AG04450 (cell line): ENCODE results near the gene ZNF688. TPM values are rescaled to one million over a fixed set of nuclear protein-coding genes. Genes with fewer than 3 reads are reported as not detected.
A peak's percentile ranks its signal among the peaks of the same experiment; 100 is the strongest.
"Not testable (repeated sequence)": the region's sequence is repeated elsewhere in the genome, so short reads cannot be mapped to it uniquely, and the experiment has no call there.

Experiments used
- CTCF ChIA-PET: fragments of 300-600, 350-600 bp; formaldehyde crosslinking; extraction: SDS; loops from one replicate; lab custom pipeline; 2022; ENCODE audit warnings: antibody characterized with exemption, inconsistent platforms; lab: Charles Lee
- POLR2A ChIA-PET: fragments of 350-600 bp; formaldehyde crosslinking; extraction: SDS; loops from one replicate; lab custom pipeline; 2021; ENCODE audit warnings: antibody characterized with exemption, inconsistent platforms; lab: Yijun Ruan, JAX
- DNase-seq: peaks from one replicate; pipeline ENCODE4 v3.0.0-alpha.2; 2011; ENCODE audit warnings: low read depth, low spot score
- H3K27ac ChIP-seq: one replicate; pipeline ENCODE4 v1.5.1; 2012; ENCODE audit warnings: low read depth, low read length, control low read depth
- H3K27me3 ChIP-seq: one replicate; pipeline ENCODE4 v1.6.0; 2012; ENCODE audit warnings: low read length; ENCODE audit not compliant: control insufficient read depth, insufficient read depth
- H3K4me3 ChIP-seq: 2 replicates; pipeline ENCODE4 v1.5.1; 2011; ENCODE audit warnings: mild to moderate bottlenecking, low read depth, low read length, control low read depth
- H3K9me3 ChIP-seq: 2 replicates; pipeline ENCODE4 v1.5.1; 2012; ENCODE audit warnings: low read length; ENCODE audit not compliant: control insufficient read depth, insufficient read depth
- CTCF ChIP-seq: IDR thresholded peaks from 2 replicates; pipeline ENCODE4 v1.5.1; 2011; ENCODE audit warnings: low read depth, low read length, control low read depth, inconsistent platforms
- polyA plus RNA-seq: library from polyadenylated mRNA; depleted of rRNA; stranded (reverse); fragments of >200 nt; gene quantifications from 2 replicates; pipeline ENCODE4 v1.2.3, GENCODE V29; 2011

The ZNF688 gene
- polyA plus RNA-seq, 1 experiment, result 6.8 TPM

DNA sequence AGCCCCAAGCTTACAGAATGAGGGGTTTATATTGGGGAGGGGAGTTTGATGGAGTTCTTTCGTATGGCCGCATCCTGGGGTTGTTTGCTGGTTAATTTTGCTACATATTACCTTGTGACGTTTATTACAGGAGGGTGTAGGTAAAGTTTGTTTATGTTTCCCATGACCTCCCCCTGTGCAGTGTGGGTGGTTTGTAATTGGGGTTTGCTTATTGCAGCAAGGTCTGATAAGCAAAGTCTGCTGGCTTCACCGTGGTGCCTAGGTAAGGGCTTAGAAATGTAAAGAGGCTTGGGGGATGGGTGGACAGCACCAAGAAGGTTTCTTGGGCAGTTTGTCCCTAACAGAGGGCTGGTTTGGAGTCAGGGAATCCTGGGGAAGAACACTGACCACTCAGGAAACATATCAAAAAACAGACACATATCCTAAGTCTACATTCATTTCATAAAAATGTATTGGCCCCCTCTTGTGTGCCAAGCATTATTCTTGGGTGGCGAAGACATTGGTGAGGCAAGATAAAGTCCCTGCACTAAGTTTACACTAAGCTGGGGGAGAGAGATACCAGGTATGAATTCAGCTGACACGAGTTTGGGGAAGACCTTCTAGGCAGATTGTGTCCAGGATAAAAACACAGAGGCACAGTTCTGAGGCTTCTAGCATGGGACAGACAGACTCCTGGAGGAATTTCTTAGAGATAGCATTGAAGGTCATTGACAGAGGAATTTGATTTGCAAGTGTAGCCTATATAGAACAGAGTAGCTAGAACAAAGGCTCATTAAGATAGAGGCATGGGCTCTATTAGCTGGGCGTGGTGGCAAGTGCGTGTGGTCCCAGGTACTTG is 22.9 kb downstream of the ZNF688 start:
- Histone ChIP-seq H3K9me3 (no peaks in the 10 kb centered on the region), H3K27me3 (no peaks in the 10 kb centered on the region), H3K4me3 (no peak overlapping the region), H3K27ac (no peak overlapping the region)
- ChIA-PET POLR2A (interaction anchor here (0.7 kb wide), 1 partner anchor 9 kb away, joined by 4 read pairs; no protein-coding TSS in a partner anchor), CTCF (no interaction called here)
- no peak for TF ChIP-seq CTCF
- DNase-seq, result no peak

GRCh38 chr16:30546115-30546514 is 25.4 kb downstream of the ZNF688 start:
- no peak overlapping the region for H3K4me3 ChIP-seq
- POLR2A ChIA-PET, result no interaction called here
- CTCF ChIA-PET, result no interaction called here
- TF ChIP-seq CTCF, result no peak
- DNase-seq, result no peak
- no peak overlapping the region for H3K27ac ChIP-seq
- H3K9me3 ChIP-seq, result no peaks in the 10 kb centered on the region
- H3K27me3 ChIP-seq, result no peaks in the 10 kb centered on the region

DNA sequence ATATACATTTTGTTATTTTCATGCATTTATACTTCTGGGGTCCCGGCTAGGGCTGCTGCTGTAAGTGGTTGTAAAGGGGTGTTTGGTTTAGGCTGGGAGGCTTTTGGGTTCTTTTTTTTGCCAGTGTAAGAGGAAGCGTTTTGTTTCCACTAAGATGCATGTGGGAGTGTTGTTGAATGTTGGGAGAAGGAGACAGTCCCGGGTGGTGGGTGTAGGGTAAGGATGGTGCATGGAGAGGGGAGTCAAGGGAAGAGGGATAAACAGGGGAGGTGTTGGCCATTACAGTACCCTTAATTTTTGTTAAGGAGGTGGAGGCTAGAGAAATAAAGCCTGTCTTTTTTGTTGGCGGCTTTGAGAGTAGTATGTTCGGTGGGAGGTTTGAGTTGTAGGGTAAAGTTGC is 28.4 kb downstream of the ZNF688 start:
- no peak for TF ChIP-seq CTCF
- H3K27me3 ChIP-seq, result no peaks in the 10 kb centered on the region
- DNase-seq, result no peak
- H3K4me3 ChIP-seq, result no peak overlapping the region
- H3K9me3 ChIP-seq, result no peaks in the 10 kb centered on the region
- H3K27ac ChIP-seq, result no peak overlapping the region
- CTCF ChIA-PET, result no interaction called here
- POLR2A ChIA-PET, result no interaction called here

DNA sequence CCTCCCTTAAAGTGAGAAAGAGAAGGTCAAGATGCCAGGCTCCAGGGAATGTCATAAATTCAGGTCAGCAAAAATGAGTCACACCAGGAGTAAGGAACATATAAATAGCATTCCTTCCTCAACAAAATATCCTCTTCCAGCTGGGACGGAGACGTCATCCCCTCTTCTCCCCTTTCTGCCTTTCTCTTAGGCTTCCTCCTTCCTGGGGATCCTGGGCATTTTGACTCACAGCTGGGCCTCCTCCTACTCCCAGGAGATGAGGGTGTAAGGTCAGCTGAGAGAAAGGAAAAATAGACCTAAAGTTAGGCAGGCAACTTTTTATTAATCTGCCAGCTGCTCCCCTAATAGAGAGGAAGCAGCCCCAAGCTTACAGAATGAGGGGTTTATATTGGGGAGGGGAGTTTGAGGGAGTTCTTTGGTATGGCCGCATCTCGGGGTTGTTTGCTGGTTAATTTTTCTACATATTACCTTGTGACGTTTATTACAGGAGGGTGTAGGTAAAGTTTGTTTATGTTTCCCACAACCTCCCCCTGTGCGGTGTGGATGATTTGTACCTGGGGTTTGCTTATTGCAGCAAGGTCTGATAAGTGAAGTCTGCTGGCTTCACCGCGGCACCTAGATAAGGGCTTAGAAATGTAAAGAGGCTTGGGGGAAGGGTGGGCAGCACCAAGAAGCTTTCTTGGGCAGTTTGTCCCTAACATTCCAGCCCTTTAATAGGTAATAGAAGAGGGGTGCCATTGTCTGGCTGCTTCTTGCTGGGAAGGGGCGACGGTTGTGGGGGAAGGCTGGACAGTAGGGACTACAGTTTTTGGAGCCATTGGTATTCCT is 29.8 kb downstream of the ZNF688 start:
- POLR2A ChIA-PET, result interaction anchor here (0.6 to 1.3 kb wide), 2 partner anchors 16 to 61 kb away, joined by 3 to 5 read pairs; partner anchors contain the start of gene ZNF764
- peak; percentile 53 for DNase-seq
- no peaks in the 10 kb centered on the region for H3K27me3 ChIP-seq
- TF ChIP-seq CTCF, result no peak
- CTCF ChIA-PET, result interaction anchor here (1.1 kb wide), 1 partner anchor 88 kb away, joined by 3 read pairs; no protein-coding TSS in a partner anchor
- no peak overlapping the region for H3K4me3 ChIP-seq
- peak overlapping the region; percentile 75 for H3K27ac ChIP-seq
- no peaks in the 10 kb centered on the region for H3K9me3 ChIP-seq

- CTCF ChIA-PET, H3K9me3 ChIP-seq, H3K4me3 ChIP-seq, H3K27me3 ChIP-seq, DNase-seq: not testable (repeated sequence)
- peak overlapping the region; percentile 75 for H3K27ac ChIP-seq
- POLR2A ChIA-PET, result interaction anchor here (0.6 to 1.3 kb wide), 2 partner anchors 17 to 60 kb away, joined by 3 to 5 read pairs; partner anchors contain the start of gene ZNF764
Measured at GRCh38 chr16:30540916-30541464, 30.5 kb downstream of the ZNF688 start.

GRCh38 chr16:30539986-30540526 is 31.5 kb downstream of the ZNF688 start:
- H3K4me3 ChIP-seq, POLR2A ChIA-PET, H3K27me3 ChIP-seq, DNase-seq, H3K27ac ChIP-seq, H3K9me3 ChIP-seq: not testable (repeated sequence)
- CTCF ChIA-PET, result interaction anchor here (0.7 kb wide), 1 partner anchor 154 kb away, joined by 3 read pairs; no protein-coding TSS in a partner anchor
